Lower leg skin (tissue), 3 donors: ENCODE measurements around the gene PTPRO.

Source experiments
- CTCF ChIP-seq, 3 donors: fragments of 450-650 bp; IDR thresholded peaks; one replicate each; pipeline ENCODE4 v1.5.1; 2016; ENCODE audit warnings: antibody characterized with exemption in 3 of 3, mild to moderate bottlenecking in 3 of 3, moderate library complexity in 2 of 3
- POLR2A ChIP-seq, 2 donors: fragments of 450-650 bp; IDR thresholded peaks; one replicate each; pipeline ENCODE4 v1.6.1; 2016 to 2017; ENCODE audit warnings: antibody characterized with exemption in 2 of 2, mild to moderate bottlenecking in 1 of 2, moderate library complexity in 1 of 2

GRCh38 chr12:15443611-15444010 lies 121.3 kb downstream of the PTPRO start:
- TF ChIP-seq CTCF (IDR thresholded peaks at IDR 0.05) (no peak), POLR2A (IDR thresholded peaks at IDR 0.05) (no peak)
